Measurements from ENCODE around the gene OSGEP.

Gene OSGEP

GRCh38 chr14:20454516-20455354, at the start of gene OSGEP, which contains the start of gene APEX1 (continued):
- TF ChIP-seq KLF7 (tag by site-specific recombination; IDR thresholded peaks at IDR 0.05; ENCODE audit: borderline replicate concordance) (0 out of 2 replicates have a peak, but pooled peaks have one; percentile 35), SCRT1 (tag by site-specific recombination; IDR thresholded peaks at IDR 0.05; ENCODE audit: borderline replicate concordance) (no peak), PRDM10 (tag by site-specific recombination; IDR thresholded peaks at IDR 0.05) (no peak; the same call in none of the 2 replicates), ZNF24 (tag by site-specific recombination; IDR thresholded peaks at IDR 0.05) (peak; percentile 85), KLF1 (tag by site-specific recombination; IDR thresholded peaks at IDR 0.05) (peak; percentile 42; the same call in 1 of the 2 replicates), ZXDB (tag by site-specific recombination; IDR thresholded peaks at IDR 0.05) (peak; percentile 97), ZNF274 (IDR thresholded peaks at IDR 0.05; ENCODE audit: low read length) (no peak), ZNF274 (tag by site-specific recombination; IDR thresholded peaks at IDR 0.05; ENCODE audit: borderline replicate concordance) (no peak), ZSCAN18 (tag by site-specific recombination; IDR thresholded peaks at IDR 0.05) (0 out of 2 replicates have a peak, but pooled peaks have one; percentile 42), ZNF394 (tag by site-specific recombination; IDR thresholded peaks at IDR 0.05; ENCODE audit: borderline replicate concordance) (peak; percentile 50; the same call in 1 of the 2 replicates), ZNF174 (tag by site-specific recombination; IDR thresholded peaks at IDR 0.05) (no peak), ZFP3 (tag by site-specific recombination; IDR thresholded peaks at IDR 0.05; ENCODE audit: low read depth) (no peak), ZNF140 (tag by site-specific recombination; IDR thresholded peaks at IDR 0.05) (no peak), ZNF449 (tag by site-specific recombination; IDR thresholded peaks at IDR 0.05) (peak; percentile 7), ZNF610 (tag by site-specific recombination; IDR thresholded peaks at IDR 0.05; ENCODE audit: borderline replicate concordance) (peak; percentile 52; the same call in 1 of the 2 replicates), RBAK (tag by site-specific recombination; IDR thresholded peaks at IDR 0.05) (no peak), FEZF1 (tag by site-specific recombination; IDR thresholded peaks at IDR 0.05) (peak; percentile 88), ZNF580 (tag by site-specific recombination; IDR thresholded peaks at IDR 0.05) (peak; percentile 62; the same call in 1 of the 2 replicates), ZNF211 (tag by site-specific recombination; IDR thresholded peaks at IDR 0.05; ENCODE audit: low read depth) (no peak), SP7 (tag by site-specific recombination; IDR thresholded peaks at IDR 0.05) (peak; percentile 79), ZNF530 (tag by site-specific recombination; IDR thresholded peaks at IDR 0.05; ENCODE audit: low read depth) (no peak), ZNF555 (tag by site-specific recombination; conservative IDR thresholded peaks at IDR 0.05) (no peak), ZNF202 (tag by site-specific recombination; IDR thresholded peaks at IDR 0.05; ENCODE audit: borderline replicate concordance) (no peak), ZNF513 (tag by site-specific recombination; IDR thresholded peaks at IDR 0.05) (no peak), ZNF121 (tag by site-specific recombination; IDR thresholded peaks at IDR 0.05) (no peak), ZNF146 (tag by site-specific recombination; IDR thresholded peaks at IDR 0.05) (no peak), ZNF112 (tag by site-specific recombination; IDR thresholded peaks at IDR 0.05) (no peak), ZNF16 (tag by site-specific recombination; IDR thresholded peaks at IDR 0.05; ENCODE audit: low read depth) (no peak), ZNF19 (tag by site-specific recombination; IDR thresholded peaks at IDR 0.05; ENCODE audit: low read depth) (0 out of 2 replicates have a peak, but pooled peaks have one; percentile 40), ZSCAN30 (tag by site-specific recombination; IDR thresholded peaks at IDR 0.05) (no peak), ZSCAN23 (tag by site-specific recombination; IDR thresholded peaks at IDR 0.05) (peak; percentile 14; the same call in 1 of the 2 replicates)
